Cerebellar nuclear complex (tissue), 1 donor: ENCODE measurements around the gene ATPAF1.
A peak's percentile ranks its signal among the peaks of the same experiment; 100 is the strongest.

ENCODE experiments used
- DNase-seq, 2 experiments: peaks; one replicate each; lab custom pipeline; 2025; lab: John Stamatoyannopoulos, UW

Gene ATPAF1

DNA sequence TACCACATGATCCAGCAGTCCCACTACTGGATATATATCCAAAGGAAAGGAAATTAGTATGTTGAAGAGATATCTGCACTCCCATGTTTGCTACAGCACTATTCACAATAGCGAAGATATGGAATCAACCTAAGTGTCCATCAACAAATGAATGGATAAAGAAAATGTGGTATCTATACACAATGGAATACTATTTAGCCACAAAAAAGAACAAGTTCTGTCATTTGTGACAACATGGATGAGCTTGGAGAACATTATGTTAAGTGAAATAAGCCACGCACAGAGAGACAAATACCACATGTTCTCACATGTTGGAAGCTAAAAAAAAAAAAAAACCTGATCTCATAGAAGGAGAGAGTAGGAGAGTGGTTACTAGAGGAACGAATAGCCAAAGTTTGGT lies 17.7 kb downstream of the ATPAF1 start:
- DNase-seq: no peak

DNA sequence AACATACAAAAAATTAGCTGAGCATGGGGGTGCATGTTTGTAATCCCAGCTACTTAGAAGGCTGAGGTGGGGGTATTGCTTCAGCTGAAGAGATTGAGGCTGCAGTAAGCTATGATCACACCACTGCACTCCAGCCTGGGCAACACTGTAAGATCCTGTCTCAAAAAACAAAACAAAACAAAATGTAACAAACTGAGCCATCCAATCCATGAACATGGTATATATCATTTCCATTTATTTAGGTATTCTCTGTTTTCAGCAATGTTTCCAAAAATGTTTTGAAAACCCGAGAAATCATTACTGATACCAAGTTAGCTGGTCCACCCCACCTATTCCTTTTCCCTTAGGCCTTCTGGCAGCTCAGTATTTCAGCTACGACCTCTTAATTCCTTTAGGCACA lies 18.4 kb downstream of the ATPAF1 start:
- DNase-seq: no peak

DNA sequence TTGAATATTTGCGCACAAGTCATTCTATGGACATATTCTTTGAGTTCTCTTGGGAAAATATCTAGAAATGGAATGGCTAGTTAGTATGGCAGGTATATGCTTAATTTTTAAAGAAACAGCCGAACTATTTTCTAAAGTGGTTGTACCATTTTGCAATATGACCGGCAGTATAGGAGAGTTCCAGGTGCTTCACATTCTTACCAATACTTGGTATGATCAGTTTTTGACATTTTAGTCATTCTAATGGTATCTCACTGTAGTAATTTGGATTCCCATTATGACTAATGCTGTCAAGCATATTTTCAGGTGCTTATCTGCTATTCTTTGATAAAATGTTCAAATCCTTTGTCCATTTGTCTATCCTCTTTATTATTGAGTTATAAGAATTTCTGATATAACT lies 20.6 kb downstream of the ATPAF1 start:
- no peak for DNase-seq

DNA sequence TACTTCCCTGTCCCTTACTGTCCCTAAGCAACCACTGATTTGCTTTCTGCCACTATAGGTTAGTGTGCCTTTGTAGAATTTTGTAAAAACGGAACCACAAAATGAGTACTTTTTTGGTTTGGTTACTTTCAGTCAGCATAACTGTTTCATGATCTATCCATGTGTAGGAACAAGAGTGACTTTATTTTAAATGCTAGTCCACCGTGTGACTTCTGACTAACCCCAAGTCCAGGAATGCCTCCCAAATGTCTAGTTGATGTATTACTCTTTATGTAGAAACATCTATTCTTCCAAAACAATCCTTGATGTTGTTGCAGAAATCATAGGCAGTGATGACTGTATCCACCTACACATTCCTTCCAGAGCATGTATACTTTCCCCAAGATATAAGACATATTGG lies 21.3 kb downstream of the ATPAF1 start:
- DNase-seq: no peak

DNA sequence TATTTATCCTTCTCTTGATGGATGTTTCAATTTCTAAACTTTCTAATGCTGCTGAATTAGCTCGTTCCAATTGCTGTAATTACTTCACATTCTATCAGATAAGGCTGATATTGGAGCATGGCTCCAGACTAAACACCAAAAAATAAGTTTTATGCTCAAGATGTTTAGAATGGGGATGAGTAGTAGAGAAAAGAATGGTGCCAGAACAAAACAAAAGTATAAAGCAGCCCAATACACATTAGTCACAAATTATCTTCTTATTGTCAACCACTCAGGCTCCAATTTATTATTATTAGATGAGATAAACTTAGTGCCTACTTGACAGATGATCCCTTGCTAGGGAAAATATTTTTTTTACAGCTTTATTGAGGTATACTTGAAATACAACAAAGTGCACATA lies 21.8 kb downstream of the ATPAF1 start:
- no peak for DNase-seq

DNA sequence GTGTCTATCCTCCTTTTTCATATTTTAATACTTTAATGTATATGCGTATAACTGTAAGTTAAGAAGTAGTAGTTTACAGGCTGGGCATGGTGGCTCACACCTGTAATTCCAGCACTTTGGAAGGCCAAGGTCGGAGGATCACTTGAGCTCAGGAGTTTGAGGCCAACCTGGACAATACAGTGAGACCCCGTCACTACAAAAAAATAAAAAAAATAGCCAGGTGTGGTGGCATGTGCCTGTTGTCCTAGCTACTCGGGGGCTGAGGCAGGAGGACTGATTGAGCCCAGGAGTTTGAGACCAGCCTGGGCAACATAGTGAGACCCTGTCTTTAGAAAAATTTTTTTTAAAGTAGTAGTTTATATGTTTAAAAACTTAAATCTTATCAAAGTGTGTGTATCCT lies 22.3 kb downstream of the ATPAF1 start:
- DNase-seq: no peak

DNA sequence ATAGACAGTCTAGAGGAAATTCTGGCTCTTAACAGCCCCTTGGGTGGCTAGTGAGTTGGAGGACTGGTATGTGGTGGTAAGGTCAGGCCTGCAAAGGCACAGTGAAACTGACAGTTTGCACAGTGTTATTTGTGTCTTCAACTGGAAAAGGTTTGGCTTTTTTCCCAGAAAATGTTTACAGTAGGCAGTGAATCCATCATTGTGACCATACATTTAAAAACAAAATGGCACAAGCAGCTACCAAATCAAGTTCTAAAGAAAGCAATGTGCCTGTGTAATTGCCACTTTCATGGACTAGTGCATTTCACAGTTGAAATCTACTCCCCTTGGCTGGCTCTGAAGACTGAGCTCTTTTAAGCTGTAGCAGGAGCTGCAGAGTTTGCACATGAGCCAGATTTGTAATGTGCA lies 24.8 kb downstream of the ATPAF1 start:
- peak in 1 of 2 experiments; percentile 36 for DNase-seq

DNA sequence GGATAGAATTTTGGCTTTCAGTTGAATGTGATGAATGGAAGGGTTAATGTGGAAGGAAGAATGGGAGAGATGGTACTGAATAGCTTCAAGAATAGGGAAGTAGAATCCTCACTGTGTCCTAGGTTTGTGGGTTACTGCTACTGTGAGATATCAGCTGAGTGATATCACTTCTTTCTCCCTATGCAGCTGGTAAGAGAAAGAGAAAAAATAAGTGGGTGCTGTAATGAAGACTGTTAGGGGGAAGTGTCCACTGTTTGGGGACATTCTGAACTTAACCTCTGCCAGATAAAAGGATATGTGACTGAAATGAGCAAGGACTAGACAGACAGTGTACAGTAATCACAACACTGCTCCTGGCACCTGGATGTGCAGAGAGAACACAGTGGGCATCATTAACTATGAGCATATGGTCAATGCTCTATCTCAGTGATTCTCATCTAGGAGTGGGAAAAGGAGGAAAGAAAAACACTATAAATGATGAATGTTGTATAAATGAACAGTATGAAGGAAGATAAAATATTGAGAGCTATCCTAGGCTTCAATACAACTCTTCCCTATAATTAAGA lies 26.0 kb downstream of the ATPAF1 start:
- peak in 1 of 2 experiments; percentile 10 for DNase-seq

DNA sequence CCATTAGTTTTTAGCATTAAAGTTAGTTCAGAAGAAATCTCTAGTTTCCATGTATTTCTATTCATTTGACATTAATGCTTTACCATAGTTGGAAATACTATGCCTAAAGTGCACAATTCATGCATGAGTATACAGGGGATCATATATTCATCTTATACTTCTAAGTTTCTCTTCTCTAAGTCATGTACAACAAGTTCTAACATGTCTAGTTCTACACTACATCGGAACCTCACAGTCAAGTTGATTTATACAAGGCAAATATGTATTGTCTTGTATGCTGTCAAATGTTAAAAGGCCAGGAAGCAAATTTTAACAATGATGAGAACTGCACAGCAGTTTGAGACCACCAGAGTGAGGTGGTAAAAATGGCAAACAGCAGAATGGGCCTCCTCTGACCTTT lies 28.6 kb downstream of the ATPAF1 start:
- no peak for DNase-seq

DNA sequence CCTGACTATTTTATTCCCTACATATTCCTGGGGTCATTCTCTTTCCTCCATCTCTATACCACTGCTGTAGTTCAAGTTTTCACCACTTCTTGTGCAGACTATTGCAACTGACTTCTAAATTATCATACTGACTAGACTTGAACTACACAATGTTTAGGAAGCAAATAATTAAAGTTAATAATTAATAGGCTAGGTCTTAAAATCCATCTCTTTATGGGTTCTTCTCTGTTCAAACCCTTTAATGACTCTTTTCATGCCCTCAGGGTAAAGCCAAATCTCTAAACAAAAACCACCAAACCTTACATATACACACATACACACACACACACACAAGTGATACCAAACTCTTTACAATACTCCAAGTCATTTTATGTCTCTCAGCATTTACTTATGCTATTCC lies 29.2 kb downstream of the ATPAF1 start:
- no peak for DNase-seq

DNA sequence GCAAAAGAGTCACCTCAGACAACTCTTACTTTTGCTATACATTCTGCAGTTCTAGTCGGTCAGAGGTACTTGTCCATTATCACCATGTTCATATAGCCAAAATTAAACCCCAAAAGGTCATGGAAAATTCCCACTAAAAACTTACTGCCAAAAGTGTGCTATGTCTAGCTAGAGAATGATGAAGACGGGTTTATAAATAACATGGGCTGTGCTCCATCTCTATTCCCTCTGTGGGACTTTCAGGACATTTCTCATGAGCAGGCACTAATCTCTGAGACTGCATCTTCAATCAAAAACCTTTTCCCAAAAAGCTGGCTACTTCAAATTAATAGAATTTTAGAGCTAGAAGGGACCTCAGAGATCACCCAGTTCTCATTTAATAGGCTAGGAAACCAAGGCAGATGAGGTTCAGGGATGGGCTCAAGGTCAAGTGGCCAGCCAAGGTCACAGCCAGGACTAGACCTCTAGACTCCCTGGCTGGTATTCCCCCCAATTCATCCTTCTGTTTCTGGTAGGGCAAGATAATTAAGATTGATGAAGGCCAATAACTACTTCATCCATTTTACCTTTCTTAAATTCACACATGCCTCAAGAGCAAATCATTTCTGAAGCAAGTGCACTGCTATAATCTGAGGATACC lies 30.6 kb downstream of the ATPAF1 start:
- DNase-seq: no peak

DNA sequence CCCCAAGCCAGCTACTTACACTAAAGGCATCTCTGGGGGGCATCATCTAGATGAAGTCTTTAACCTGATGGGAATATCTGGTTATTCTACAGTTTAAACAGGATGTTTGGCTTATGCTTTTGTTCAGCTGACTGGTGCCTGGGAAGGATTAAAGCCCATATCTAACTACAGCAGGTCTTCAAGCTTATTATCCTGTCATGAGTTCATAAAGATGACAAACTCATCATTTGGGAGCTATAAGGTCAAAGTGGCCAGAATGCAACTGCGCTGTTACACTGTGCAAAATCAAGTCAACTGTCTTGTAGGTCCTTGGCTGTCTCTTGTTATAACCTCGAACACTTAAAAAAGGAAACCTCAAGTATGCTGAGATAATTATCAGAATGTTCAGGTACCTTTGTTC lies 33.0 kb downstream of the ATPAF1 start:
- no peak for DNase-seq

DNA sequence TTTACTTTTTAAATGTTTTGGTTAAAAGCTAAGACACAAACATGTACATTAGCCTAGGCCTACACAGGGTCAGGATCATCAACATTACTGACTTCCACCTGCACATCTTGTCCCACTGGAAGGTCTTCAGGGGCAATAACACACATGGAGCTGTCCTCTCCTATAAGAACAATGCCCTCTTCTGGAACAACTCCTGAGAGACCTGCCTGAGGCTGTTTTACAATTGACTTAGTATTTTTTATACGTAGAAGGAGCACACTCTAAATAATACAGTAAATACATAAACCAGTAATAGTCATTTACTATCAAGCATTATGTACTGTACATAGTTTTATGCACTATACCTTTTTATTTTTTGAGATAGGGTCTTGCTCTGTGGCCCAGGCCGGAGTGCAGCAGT lies 37.4 kb downstream of the ATPAF1 start:
- no peak for DNase-seq

DNA sequence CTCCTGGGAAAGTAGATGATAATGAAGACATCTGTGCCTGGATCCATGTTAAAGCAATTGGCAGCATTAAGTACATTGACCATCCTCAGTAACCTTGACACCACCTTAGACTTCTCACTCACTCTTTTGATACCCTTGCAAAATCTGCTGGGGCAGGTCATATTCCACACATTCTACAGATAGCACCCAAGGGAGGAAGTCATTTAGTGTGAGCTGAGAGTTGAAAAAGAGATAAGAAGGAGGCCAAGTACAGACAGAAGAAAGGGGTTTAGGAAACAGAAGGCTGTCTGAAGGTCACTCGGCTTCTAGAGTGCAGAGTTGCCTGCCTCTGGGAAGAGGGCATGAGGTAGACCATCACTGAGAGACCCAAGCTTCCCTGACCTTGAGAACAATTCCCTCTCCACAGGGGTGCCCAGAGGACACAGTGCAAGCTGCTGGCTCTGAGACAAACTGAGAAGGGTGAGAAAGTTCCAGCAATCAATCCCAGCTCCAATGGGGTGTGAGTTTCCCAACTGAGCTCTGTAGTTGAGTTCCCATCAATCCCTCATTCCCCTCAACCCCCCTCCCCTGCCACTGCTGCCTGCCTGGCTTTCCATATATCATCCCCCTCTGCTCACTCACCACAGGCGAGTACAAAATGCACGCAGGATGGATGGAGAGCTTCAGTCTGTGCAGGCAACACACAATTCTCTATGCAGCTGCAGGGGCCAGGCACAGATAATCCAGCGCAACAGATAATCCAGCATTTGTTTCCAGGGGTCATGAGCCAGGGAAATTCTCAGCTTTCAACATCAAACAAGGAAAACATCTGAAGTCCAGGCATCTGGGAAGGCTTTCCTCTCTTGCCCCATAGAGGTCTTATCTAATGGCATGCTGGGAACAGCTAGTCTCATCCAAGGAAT lies 44.2 kb downstream of the ATPAF1 start:
- DNase-seq: no peak

DNA sequence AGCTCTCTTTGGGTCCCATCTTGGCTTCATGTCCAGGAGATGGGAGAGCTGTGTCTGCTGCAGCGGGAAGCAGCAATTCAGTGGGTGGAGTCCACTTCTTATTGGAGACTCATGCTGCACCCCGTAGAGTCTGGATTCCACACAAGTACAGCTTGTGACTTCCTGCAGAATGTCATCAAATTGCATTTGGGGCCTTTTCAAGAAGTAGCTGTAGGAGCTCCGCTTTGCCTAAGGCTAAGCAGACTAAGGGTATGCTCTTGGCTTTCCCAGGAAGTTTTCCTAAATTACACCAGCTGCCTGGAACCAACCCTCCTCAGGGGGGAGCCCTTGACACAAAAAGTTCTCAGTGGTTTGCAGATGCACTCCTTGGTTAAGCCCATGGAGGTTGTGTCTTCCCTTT lies 45.8 kb downstream of the ATPAF1 start:
- DNase-seq: peak; percentile 12 to 34

DNA sequence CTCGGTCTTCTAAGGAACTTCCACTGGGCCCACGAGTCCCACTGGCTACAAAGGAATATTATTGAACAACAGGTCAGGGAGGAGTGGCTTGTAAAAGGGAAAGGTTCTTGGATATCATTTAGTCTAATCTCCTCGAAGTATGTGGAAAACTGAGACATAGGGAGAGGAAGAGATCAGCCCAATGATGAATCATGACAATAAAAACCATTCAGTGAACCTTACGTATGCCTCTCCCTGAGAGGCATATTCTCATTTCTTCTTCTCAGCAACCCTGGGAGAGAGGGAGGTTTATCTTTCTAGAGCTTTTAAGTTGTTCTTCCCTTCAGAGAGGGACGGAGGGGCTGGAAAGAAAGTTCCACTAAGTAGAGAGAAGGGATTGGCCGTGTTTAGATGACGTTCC lies 46.2 kb downstream of the ATPAF1 start:
- DNase-seq: no peak

DNA sequence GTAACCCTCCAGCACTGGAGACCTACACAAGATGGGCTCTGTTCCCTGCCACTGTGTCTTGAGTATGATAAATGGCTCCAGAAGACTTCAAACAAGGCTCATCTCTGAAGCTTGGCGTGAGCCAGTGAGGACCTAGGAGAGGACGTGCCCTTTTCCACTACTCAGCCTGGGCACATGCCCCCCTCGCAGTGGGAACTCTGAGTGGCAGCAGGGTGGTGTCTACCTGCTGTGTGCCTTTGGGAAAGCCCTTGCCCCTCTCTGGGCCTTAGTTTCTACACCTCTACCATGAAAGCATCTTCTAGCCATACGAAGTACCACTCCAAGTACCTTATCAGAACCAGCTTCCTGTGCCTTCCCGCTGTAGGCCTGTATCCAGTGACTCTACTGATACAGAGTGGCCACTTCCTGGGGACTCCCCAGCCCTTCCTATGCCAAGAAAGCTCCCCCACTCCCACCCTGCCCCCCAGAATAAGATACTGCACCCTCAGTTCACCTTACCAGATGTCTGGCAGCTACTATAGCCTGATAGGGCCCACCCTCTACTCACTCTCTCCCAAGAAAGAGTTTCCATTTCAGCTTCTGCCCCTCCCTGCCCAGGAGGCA lies 48.4 kb downstream of the ATPAF1 start:
- no peak for DNase-seq

DNA sequence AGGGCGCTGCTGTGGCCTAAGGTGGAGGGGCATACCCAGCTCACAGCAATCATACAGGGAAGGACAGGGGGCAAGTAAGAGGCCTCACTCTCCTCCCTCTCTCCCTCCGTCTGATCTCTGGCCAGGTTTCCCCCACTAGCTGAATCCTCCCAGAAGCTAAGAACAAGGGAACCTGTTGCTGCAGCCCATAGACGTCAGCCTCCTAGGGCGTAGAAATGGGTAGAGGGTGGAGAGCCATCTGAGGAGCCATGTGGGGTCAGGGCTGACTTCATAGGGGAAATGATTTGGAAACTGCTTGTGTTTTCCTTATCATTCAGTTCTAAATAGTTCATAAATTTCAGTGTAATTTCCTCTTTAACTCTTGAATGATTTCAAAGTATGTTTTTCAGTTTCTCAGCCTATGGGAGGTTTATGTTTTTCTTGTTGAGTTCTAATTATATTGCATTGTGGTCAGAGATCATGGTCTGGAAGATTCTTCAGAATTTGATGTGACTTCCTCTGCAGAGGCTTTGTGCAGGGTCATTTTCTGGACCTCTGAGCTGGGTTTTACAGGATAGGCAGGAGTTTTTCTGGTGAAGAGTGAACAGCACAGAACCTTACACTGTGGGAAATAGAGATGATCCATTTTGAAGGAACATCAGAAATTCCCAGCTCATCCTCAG lies 49.3 kb downstream of the ATPAF1 start:
- DNase-seq: no peak

DNA sequence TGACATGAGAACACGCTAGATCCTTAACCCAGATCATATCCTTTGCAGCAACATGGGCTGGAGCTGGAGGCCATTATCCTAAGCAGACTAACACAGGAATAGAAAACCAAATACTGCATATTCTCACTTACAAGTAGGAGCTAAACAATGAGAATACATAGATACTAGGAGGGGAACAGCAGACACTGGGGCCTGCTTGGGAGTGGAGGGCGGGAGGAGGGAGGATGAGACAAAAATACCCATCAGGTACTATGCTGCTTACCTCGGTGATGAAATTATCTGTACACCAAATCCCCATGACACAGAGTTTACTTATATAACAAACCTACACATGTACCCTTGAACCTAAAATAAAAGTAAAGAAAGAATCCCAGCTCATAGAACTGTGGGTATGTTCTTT lies 50.3 kb downstream of the ATPAF1 start:
- no peak for DNase-seq

DNA sequence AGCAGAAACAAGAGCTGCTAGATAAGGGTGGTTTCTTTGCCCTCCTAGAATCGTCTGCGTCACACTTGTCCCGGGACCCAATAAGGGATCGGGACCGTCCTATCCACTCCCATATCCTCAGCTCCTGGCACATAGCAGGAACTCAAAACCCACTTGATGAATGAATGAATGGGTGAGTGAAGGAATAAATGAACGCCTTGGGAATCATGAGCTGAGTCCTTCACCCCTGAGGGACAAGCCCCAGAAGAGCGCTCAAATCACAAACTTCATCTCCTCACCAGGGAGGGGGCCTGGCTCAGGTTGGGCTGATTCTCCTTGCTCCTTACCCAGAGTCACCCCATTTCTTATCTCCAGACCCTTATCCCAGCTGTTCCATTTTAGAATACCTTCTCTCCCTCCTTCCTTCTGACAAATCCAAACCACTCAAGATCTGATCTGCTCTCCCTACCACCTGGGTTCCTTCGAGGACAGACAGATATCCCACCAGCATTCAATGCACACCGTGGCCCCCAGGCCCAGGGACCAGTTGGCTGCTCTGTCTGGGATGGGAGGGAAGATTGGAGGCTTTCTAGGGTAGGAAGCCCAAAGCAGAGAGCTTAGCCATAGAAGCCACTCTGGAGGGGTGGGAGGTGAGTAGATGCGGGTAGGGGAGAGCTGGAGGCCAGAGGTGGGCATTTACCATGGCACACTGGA lies 50.9 kb downstream of the ATPAF1 start:
- no peak for DNase-seq

DNA sequence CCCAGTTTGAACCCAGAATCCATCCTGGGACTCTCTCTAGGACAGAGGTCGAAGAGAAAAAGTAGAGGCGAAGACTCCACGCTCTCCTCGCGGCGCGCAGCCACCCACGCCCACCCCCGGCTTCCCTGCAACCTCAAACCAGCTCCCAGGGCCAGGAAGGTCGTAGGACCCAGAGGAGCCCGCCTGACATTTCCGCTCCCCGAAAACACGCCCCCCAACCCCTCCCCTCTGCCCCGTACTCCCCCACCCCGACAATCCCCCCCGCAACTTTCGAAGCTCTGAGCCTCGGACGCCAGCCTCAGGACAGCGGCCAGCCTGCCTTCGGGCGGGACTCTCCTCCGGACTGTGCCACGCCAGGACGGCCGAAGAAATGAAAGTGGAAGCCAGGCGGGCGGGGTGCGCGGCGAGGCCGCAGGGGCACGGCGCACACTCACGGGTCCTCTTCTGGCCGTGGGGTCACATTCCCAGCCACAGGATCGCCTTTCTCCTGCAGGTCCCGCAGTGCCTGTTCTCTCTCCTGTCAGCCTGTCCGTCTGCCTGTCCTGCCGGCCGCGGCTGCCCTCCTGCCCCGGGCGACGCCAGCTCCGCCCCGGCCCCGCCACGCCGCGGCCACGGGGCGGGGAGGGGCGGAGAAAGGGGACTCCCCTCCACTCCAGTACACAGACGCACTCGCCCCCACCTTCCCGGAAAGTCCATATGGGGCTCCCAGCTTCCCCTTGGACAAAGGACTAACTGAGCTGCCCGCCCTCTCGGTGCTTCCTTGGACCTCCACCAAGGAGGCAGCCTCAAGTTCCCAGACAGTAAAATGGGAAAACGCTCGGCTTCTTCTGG lies 51.7 kb downstream of the ATPAF1 start, which contains the start of gene MOB3C:
TSS of gene MOB3C (minus strand) at position 535 of the 831 bp plus-strand sequence. CDS start 3,490 bp downstream, outside the sequence.
- DNase-seq: peak; percentile 68 to 78
